ENCODE results near the gene GRIA3. TPM values are rescaled to one million over a fixed set of nuclear protein-coding genes. Genes with fewer than 3 reads are reported as not detected.

GRIA3 gene
- total RNA-seq, 1 experiment from 2014 or later = not detected

GRCh38 chrX:123157586-123157985 is 26.5 kb upstream of the GRIA3 start:
- no peak overlapping the region for H3K27ac ChIP-seq (ENCODE audit: low read depth, low read length, poor library complexity, severe bottlenecking)
- no peaks in the 10 kb centered on the region for H3K36me3 ChIP-seq (ENCODE audit: insufficient read depth, low read length, poor library complexity, severe bottlenecking)
- no peak overlapping the region for H3K4me3 ChIP-seq (ENCODE audit: low read depth, low read length, poor library complexity, severe bottlenecking)
- ChIA-PET CTCF (no interaction called here), POLR2A (ENCODE audit: low non-redundant PET) (no interaction called here)
- intact Hi-C loops (cut with micrococcal nuclease; ENCODE audit: unreplicated experiment) = no loop called here
- DNase-seq (ENCODE audit: low spot score) = no peak
- TF ChIP-seq CTCF (conservative IDR thresholded peaks at IDR 0.05; ENCODE audit: low read depth, low read length) (no peak), EZH2 (IDR thresholded peaks at IDR 0.05; ENCODE audit: borderline replicate concordance, low read depth, low read length, poor library complexity, severe bottlenecking) (no peak)
- no peaks in the 10 kb centered on the region for H3K27me3 ChIP-seq (replicated peaks; ENCODE audit: insufficient read depth, low read depth, low read length, poor library complexity)
- no TSS peak for BruUV-seq (replicated peaks)
- H3K9me3 ChIP-seq (ENCODE audit: low read depth, low read length, poor library complexity, severe bottlenecking) = no peaks in the 10 kb centered on the region
- no peaks in the 10 kb centered on the region for H3K4me1 ChIP-seq (ENCODE audit: insufficient read depth, low read length, poor library complexity, severe bottlenecking)

- H3K27me3 ChIP-seq (replicated peaks; ENCODE audit: insufficient read depth, low read depth, low read length, poor library complexity) = no peaks in the 10 kb centered on the region
- ChIA-PET POLR2A (ENCODE audit: low non-redundant PET) (no interaction called here), CTCF (no interaction called here)
- no peaks in the 10 kb centered on the region for H3K4me1 ChIP-seq (ENCODE audit: insufficient read depth, low read length, poor library complexity, severe bottlenecking)
- H3K36me3 ChIP-seq (ENCODE audit: insufficient read depth, low read length, poor library complexity, severe bottlenecking) = no peaks in the 10 kb centered on the region
- no TSS peak for BruUV-seq (replicated peaks)
- TF ChIP-seq EZH2 (IDR thresholded peaks at IDR 0.05; ENCODE audit: borderline replicate concordance, low read depth, low read length, poor library complexity, severe bottlenecking) (no peak), CTCF (conservative IDR thresholded peaks at IDR 0.05; ENCODE audit: low read depth, low read length) (no peak)
- intact Hi-C loops (cut with micrococcal nuclease; ENCODE audit: unreplicated experiment) = no loop called here
- DNase-seq (ENCODE audit: low spot score) = no peak
- H3K9me3 ChIP-seq (ENCODE audit: low read depth, low read length, poor library complexity, severe bottlenecking) = no peaks in the 10 kb centered on the region
- no peak overlapping the region for H3K27ac ChIP-seq (ENCODE audit: low read depth, low read length, poor library complexity, severe bottlenecking)
- H3K4me3 ChIP-seq (ENCODE audit: low read depth, low read length, poor library complexity, severe bottlenecking) = no peak overlapping the region
These were observed 24.7 kb upstream of the GRIA3 start for GRCh38 chrX:123159403-123159802.

- CTCF ChIA-PET = no interaction called here
- Histone ChIP-seq H3K4me1 (ENCODE audit: insufficient read depth, low read length, poor library complexity, severe bottlenecking) (no peaks in the 10 kb centered on the region), H3K36me3 (ENCODE audit: insufficient read depth, low read length, poor library complexity, severe bottlenecking) (no peaks in the 10 kb centered on the region), H3K27ac (ENCODE audit: low read depth, low read length, poor library complexity, severe bottlenecking) (no peak overlapping the region), H3K27me3 (replicated peaks; ENCODE audit: insufficient read depth, low read depth, low read length, poor library complexity) (no peaks in the 10 kb centered on the region), H3K9me3 (ENCODE audit: low read depth, low read length, poor library complexity, severe bottlenecking) (no peaks in the 10 kb centered on the region), H3K4me3 (ENCODE audit: low read depth, low read length, poor library complexity, severe bottlenecking) (no peak overlapping the region)
- no peak for DNase-seq (ENCODE audit: low spot score)
- intact Hi-C loops (cut with micrococcal nuclease; ENCODE audit: unreplicated experiment) = no loop called here
- no TSS peak for BruUV-seq (replicated peaks)
- no peak for TF ChIP-seq CTCF (conservative IDR thresholded peaks at IDR 0.05; ENCODE audit: low read depth, low read length)
- TF ChIP-seq EZH2 (IDR thresholded peaks at IDR 0.05; ENCODE audit: borderline replicate concordance, low read depth, low read length, poor library complexity, severe bottlenecking) = no peak
- POLR2A ChIA-PET (ENCODE audit: low non-redundant PET) = no interaction called here
These were observed 16.5 kb upstream of the GRIA3 start for GRCh38 chrX:123167621-123168020.
